NCI-H1092 treated with DMSO at 0.1 percent for 48 hours (cell line): ENCODE results near the gene KDM5B.

Source experiments
- DNase-seq: peaks from one replicate; lab custom pipeline; 2025; lab: John Stamatoyannopoulos, UW

KDM5B gene

GRCh38 chr1:202711949-202712635 is 96.1 kb downstream of the KDM5B start:
- no peak for DNase-seq

- DNase-seq, result peak; percentile 69
These were observed 97.9 kb downstream of the KDM5B start, which contains the start of gene SYT2 for GRCh38 chr1:202710070-202711045. Gene SYT2, minus strand, starts transcription at chr1:202710454. Its CDS starts 104,682 bp downstream, at chr1:202605772.

GRCh38 chr1:202709276-202710041 is 98.8 kb downstream of the KDM5B start:
- DNase-seq, result no peak

GRCh38 chr1:202708456-202709275 is 99.6 kb downstream of the KDM5B start:
- DNase-seq, result no peak

- no peak for DNase-seq
These were observed 101.4 kb downstream of the KDM5B start for GRCh38 chr1:202706851-202707250.

- no peak for DNase-seq
These were observed 103.6 kb downstream of the KDM5B start for GRCh38 chr1:202704601-202705000.

GRCh38 chr1:202703191-202703590 is 105.0 kb downstream of the KDM5B start:
- DNase-seq, result no peak

GRCh38 chr1:202702088-202702487 is 106.1 kb downstream of the KDM5B start:
- DNase-seq, result no peak

GRCh38 chr1:202701200-202701599 is 107.0 kb downstream of the KDM5B start:
- DNase-seq, result no peak

GRCh38 chr1:202700061-202700460 is 108.2 kb downstream of the KDM5B start:
- no peak for DNase-seq

GRCh38 chr1:202698276-202698675 is 109.9 kb downstream of the KDM5B start:
- DNase-seq, result no peak

- peak; percentile 20 for DNase-seq
These were observed 111.2 kb downstream of the KDM5B start for GRCh38 chr1:202697038-202697437.

GRCh38 chr1:202694314-202694713 is 113.9 kb downstream of the KDM5B start:
- DNase-seq, result peak; percentile 91

GRCh38 chr1:202692959-202693555 is 115.2 kb downstream of the KDM5B start:
- peak; percentile 11 for DNase-seq

- DNase-seq, result peak; percentile 97
These were observed 116.4 kb downstream of the KDM5B start for GRCh38 chr1:202691816-202692215.

- DNase-seq, result no peak
These were observed 118.5 kb downstream of the KDM5B start for GRCh38 chr1:202689493-202690342.

- no peak for DNase-seq
These were observed 119.1 kb downstream of the KDM5B start for GRCh38 chr1:202689082-202689481.

GRCh38 chr1:202688401-202688800 is 119.8 kb downstream of the KDM5B start:
- DNase-seq, result no peak

- DNase-seq, result no peak
These were observed 120.4 kb downstream of the KDM5B start for GRCh38 chr1:202687798-202688197.

GRCh38 chr1:202687370-202687769 is 120.9 kb downstream of the KDM5B start:
- DNase-seq, result no peak
